GM21390 (cell line): ENCODE measurements around the gene COL13A1.

Experiments used
- ATAC-seq: cut with Tn5 transposase; IDR thresholded peaks from one replicate; pipeline ENCODE4 v1.9.1; 2021; ENCODE audit not compliant: unreplicated experiment

Gene COL13A1

GRCh38 chr10:69801434-69802315, at the start of gene COL13A1:
Gene COL13A1 (plus strand): TSS chr10:69801906. CDS start chr10:69802424, 518 bp downstream.
- ATAC-seq: no peak

- no peak for ATAC-seq
Observed at GRCh38 chr10:69752479-69752878, 49.2 kb upstream of the COL13A1 start.

GRCh38 chr10:69756279-69756678, 45.4 kb upstream of the COL13A1 start:
- ATAC-seq: no peak

GRCh38 chr10:69757206-69757552, 44.5 kb upstream of the COL13A1 start:
- ATAC-seq: no peak

- no peak for ATAC-seq
Observed at GRCh38 chr10:69757553-69758309, 44.0 kb upstream of the COL13A1 start.

GRCh38 chr10:69758310-69758728, 43.4 kb upstream of the COL13A1 start:
- no peak for ATAC-seq

GRCh38 chr10:69759641-69760040, 42.1 kb upstream of the COL13A1 start:
- no peak for ATAC-seq

- no peak for ATAC-seq
Observed at GRCh38 chr10:69760072-69760471, 41.6 kb upstream of the COL13A1 start.

- ATAC-seq: no peak
Observed at GRCh38 chr10:69761320-69761719, 40.4 kb upstream of the COL13A1 start.

- ATAC-seq: no peak
Observed at GRCh38 chr10:69766161-69766910, 35.4 kb upstream of the COL13A1 start.

- no peak for ATAC-seq
Observed at GRCh38 chr10:69767793-69768192, 33.9 kb upstream of the COL13A1 start.

GRCh38 chr10:69768386-69768785, 33.3 kb upstream of the COL13A1 start:
- ATAC-seq: no peak

GRCh38 chr10:69769395-69769992, 32.2 kb upstream of the COL13A1 start:
- ATAC-seq: no peak

- no peak for ATAC-seq
Observed at GRCh38 chr10:69772933-69773704, 28.6 kb upstream of the COL13A1 start.

GRCh38 chr10:69774596-69774995, 27.1 kb upstream of the COL13A1 start:
- no peak for ATAC-seq

GRCh38 chr10:69780077-69780476, 21.6 kb upstream of the COL13A1 start:
- no peak for ATAC-seq

GRCh38 chr10:69781576-69781975, 20.1 kb upstream of the COL13A1 start:
- ATAC-seq: no peak

GRCh38 chr10:69783515-69783914, 18.2 kb upstream of the COL13A1 start:
- ATAC-seq: no peak

- no peak for ATAC-seq
Observed at GRCh38 chr10:69786791-69787190, 14.9 kb upstream of the COL13A1 start.

GRCh38 chr10:69787681-69788080, 14.0 kb upstream of the COL13A1 start:
- no peak for ATAC-seq
